Activated CD8-positive, alpha-beta T cell treated with anti-CD3 and anti-CD28 coated beads for 36 hours (primary cell): ENCODE results near the gene KLHL17. TPM values are rescaled to one million over a fixed set of nuclear protein-coding genes. Genes with fewer than 3 reads are reported as not detected.

Source experiments
- ATAC-seq: fragments of 200-7000 bp; cut with Tn5 transposase; one replicate; pipeline ENCODE4 v1.10.0; 2021; ENCODE audit warnings: mild to moderate bottlenecking, moderate library complexity
- CTCF ChIA-PET: fragments of 350-600 bp; sonication (Branson Sonifier 250); formaldehyde crosslinking; loops from one replicate; lab custom pipeline; 2021; ENCODE audit warnings: antibody characterized with exemption; lab: Charles Lee
- POLR2A ChIA-PET: fragments of 350-600 bp; sonication (Branson Sonifier 250); formaldehyde crosslinking; loops from one replicate; lab custom pipeline; 2021; ENCODE audit warnings: antibody characterized with exemption; lab: Charles Lee
- DNase-seq: peaks from one replicate; pipeline ENCODE4 v3.0.0-alpha.2; 2020
- H3K27ac Mint-ChIP-seq: one replicate; pipeline ENCODE4 v1.8.0; 2021; ENCODE audit warnings: mild to moderate bottlenecking, mixed read lengths
- H3K27me3 Mint-ChIP-seq: one replicate; pipeline ENCODE4 v1.8.0; 2021; ENCODE audit warnings: mixed read lengths
- H3K36me3 Mint-ChIP-seq: one replicate; pipeline ENCODE4 v1.8.0; 2021; ENCODE audit warnings: low read depth, mixed read lengths
- H3K4me1 Mint-ChIP-seq: one replicate; pipeline ENCODE4 v1.8.0; 2021; ENCODE audit warnings: low read depth, mixed read lengths
- H3K4me3 Mint-ChIP-seq: one replicate; pipeline ENCODE4 v1.8.0; 2021; ENCODE audit warnings: mild to moderate bottlenecking, moderate library complexity, mixed read lengths
- H3K9me3 Mint-ChIP-seq: one replicate; pipeline ENCODE4 v1.8.0; 2021; ENCODE audit warnings: mixed read lengths
- intact Hi-C: fragments of 100-400 bp; cut with micrococcal nuclease; formaldehyde crosslinking; loops from one replicate; pipeline ENCODE4 v1.10.0; 2022
- total RNA-seq, 2 experiments: library from RNA; stranded (reverse); gene quantifications; one replicate each; pipeline ENCODE4 v1.2.3, GENCODE V29; 2021
- TF ChIP-seq, protein P1 (sequence below): fragments of 200-600 bp; IDR thresholded peaks from one replicate; pipeline ENCODE4 v1.8.0; 2022; ENCODE audit warnings: antibody characterized with exemption, mild to moderate bottlenecking

The KLHL17 gene
- total RNA-seq, 2 experiments from 2014 or later = 27.8 to 31.2 TPM

DNA sequence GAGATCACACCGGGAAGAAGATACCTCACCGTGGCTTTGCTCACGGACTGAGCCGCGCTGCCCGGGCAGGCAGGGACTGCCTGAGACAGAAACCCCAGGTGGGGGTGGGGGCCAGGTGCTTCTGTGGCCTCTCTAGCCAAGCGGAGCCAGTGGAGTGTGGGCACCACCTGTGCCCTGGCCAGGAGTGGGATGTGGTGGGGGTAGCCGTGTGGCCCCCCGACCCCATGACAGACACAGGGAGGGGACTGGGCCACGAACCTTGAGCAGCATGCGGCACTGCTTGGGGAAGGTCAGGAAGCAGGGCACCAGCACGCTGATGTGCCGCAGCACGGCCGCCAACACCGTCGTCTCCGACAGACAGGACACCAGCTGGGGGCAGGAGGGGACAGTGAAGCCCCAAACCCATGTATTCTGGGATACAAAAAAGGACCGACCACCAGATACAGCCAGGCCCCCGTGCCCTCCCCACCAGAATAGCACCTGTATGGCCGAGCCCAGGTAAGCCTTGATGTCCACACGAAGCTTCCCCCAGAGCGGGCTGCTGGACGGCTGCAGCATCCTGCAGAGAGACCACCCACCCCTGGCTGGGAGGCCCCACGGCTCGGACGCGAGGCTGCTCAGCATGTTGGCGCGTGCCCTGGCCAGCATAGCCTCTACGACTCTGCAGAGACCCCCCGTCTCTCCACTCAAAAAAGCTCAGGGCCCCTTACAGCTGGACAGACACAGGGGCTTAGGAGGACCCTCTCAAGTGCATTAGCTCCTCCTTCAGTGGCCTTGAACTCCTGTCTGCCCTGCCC is 6.7 kb upstream of the KLHL17 start:
- ATAC-seq (no peak), DNase-seq (no peak)
- CTCF ChIA-PET = no interaction called here
- Mint-ChIP-seq H3K9me3 (no peaks in the 10 kb centered on the region), H3K4me1 (peaks cover 13% of the 10 kb centered on the region), H3K4me3 (no peak overlapping the region), H3K27me3 (no peaks in the 10 kb centered on the region), H3K27ac (no peak overlapping the region), H3K36me3 (peaks cover 57% of the 10 kb centered on the region)
- TF ChIP-seq, protein P1, sequence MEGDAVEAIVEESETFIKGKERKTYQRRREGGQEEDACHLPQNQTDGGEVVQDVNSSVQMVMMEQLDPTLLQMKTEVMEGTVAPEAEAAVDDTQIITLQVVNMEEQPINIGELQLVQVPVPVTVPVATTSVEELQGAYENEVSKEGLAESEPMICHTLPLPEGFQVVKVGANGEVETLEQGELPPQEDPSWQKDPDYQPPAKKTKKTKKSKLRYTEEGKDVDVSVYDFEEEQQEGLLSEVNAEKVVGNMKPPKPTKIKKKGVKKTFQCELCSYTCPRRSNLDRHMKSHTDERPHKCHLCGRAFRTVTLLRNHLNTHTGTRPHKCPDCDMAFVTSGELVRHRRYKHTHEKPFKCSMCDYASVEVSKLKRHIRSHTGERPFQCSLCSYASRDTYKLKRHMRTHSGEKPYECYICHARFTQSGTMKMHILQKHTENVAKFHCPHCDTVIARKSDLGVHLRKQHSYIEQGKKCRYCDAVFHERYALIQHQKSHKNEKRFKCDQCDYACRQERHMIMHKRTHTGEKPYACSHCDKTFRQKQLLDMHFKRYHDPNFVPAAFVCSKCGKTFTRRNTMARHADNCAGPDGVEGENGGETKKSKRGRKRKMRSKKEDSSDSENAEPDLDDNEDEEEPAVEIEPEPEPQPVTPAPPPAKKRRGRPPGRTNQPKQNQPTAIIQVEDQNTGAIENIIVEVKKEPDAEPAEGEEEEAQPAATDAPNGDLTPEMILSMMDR = no peak
- intact Hi-C loops = no loop called here
- POLR2A ChIA-PET = interaction anchor here (1.4 to 4.0 kb wide), 2 partner anchors 12 to 14 kb away, joined by 3 to 17 read pairs; no protein-coding TSS in a partner anchor

DNA sequence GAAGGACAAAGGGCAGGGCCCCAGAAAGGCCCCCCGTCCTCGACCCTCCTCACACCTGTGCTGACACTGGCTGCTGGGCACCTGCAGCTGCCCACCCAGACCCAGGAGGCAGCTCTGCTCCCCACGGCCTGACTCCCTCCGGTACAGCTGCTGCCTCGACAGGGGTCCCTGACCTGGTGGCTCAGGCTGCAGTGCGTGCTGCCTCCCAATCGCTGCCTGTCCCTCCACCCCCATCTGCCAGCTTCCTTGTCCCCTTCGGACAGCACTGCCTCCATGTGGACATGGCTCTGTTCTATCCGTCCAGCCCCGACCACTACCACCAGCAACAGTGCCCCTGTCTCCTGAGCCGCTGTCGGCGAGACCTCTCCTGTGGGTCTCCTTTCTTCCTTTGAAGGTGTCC is 5.5 kb upstream of the KLHL17 start:
- ChIA-PET POLR2A (interaction anchor here (0.7 to 4.0 kb wide), 2 partner anchors 13 to 26 kb away, joined by 3 to 17 read pairs; no protein-coding TSS in a partner anchor), CTCF (no interaction called here)
- peaks cover 13% of the 10 kb centered on the region for H3K4me1 Mint-ChIP-seq
- intact Hi-C loops = no loop called here
- TF ChIP-seq, protein P1 = no peak
- peaks cover 53% of the 10 kb centered on the region for H3K36me3 Mint-ChIP-seq
- no peak overlapping the region for H3K4me3 Mint-ChIP-seq
- DNase-seq = no peak
- no peaks in the 10 kb centered on the region for H3K27me3 Mint-ChIP-seq
- H3K27ac Mint-ChIP-seq = no peak overlapping the region
- ATAC-seq = no peak
- H3K9me3 Mint-ChIP-seq = no peaks in the 10 kb centered on the region

DNA sequence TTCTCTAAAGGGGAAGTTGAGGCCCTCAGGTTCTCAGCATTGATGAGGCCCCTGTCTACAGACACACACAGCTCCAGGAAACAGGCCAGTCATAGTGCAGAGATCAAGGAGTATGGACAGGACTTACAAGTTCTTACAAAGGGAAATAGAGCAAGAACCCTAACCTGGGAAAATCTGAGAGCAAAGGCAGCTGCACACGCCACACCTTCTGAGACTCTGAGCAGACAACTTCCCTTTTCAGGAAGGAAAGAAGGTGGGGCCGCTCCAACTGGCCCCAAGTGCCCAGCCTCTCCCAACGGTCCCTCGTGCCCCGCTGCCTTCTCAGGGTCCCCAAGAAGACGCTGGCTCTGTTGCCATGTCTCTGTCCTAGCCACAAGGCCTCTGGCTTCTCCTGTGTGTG is 4.9 kb upstream of the KLHL17 start:
- Mint-ChIP-seq H3K4me1 (peaks cover 13% of the 10 kb centered on the region), H3K27me3 (no peaks in the 10 kb centered on the region), H3K36me3 (peaks cover 48% of the 10 kb centered on the region), H3K4me3 (no peak overlapping the region), H3K27ac (no peak overlapping the region), H3K9me3 (no peaks in the 10 kb centered on the region)
- TF ChIP-seq, protein P1 = no peak
- intact Hi-C loops = no loop called here
- CTCF ChIA-PET = no interaction called here
- POLR2A ChIA-PET = interaction anchor here (4.0 kb wide), 1 partner anchor 13 kb away, joined by 17 read pairs; no protein-coding TSS in a partner anchor
- ATAC-seq = no peak
- no peak for DNase-seq

DNA sequence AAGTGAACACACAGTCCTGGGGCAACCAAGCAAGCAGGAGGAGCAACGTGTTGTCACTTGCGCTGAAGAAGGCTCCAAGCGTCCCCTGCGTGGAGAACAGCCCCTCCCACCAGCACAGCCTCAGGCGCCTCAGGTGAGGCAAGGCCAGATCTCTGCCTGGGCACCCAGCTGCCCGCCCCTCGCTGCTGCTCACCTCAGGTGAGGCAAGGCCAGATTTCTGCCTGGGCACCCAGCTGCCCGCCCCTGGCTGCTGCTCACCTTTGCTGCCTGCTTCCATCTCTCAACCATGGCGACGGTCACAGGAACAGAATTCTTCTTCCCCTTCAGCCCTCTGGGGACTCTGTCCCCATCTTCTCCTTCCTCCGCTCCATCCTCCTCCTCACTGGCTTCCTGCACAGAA is 3.7 kb upstream of the KLHL17 start:
- Mint-ChIP-seq H3K27me3 (no peaks in the 10 kb centered on the region), H3K27ac (no peak overlapping the region), H3K36me3 (peaks cover 39% of the 10 kb centered on the region), H3K4me1 (peaks cover 15% of the 10 kb centered on the region), H3K9me3 (no peaks in the 10 kb centered on the region), H3K4me3 (no peak overlapping the region)
- DNase-seq (no peak), ATAC-seq (no peak)
- intact Hi-C loops = no loop called here
- CTCF ChIA-PET = no interaction called here
- POLR2A ChIA-PET = interaction anchor here (0.6 to 4.0 kb wide), 2 partner anchors 15 to 333 kb away, joined by 3 to 17 read pairs; no protein-coding TSS in a partner anchor
- TF ChIP-seq, protein P1 = no peak
